Kidney (tissue), 14 donors: ENCODE measurements around the gene CHSY3. TPM values are rescaled to one million over a fixed set of nuclear protein-coding genes. Genes with fewer than 3 reads are reported as not detected.
A peak's percentile ranks its signal among the peaks of the same experiment; 100 is the strongest.

Experiments
- DNase-seq, 5 donors: peaks; one replicate each; pipeline ENCODE4 v3.0.0-alpha.2; 2013 to 2020
- FAIRE-seq: peaks from 2 replicates; lab custom pipeline; 2012; peaks lifted over from hg19 to GRCh38; lab: Jason Lieb, UNC
- H3K27ac ChIP-seq, 2 donors: one replicate each; pipeline ENCODE4 v1.7.0; 2013; ENCODE audit warnings: low read depth in 2 of 2, low read length in 2 of 2, inconsistent platforms in 1 of 2
- H3K27me3 ChIP-seq: one replicate; pipeline ENCODE4 v1.7.1; 2013; ENCODE audit warnings: low read length, inconsistent platforms; ENCODE audit not compliant: control insufficient read depth, insufficient read depth
- H3K36me3 ChIP-seq, 3 donors: one replicate each; pipeline versions ENCODE4 v1.7.0 to v1.7.1; 2013; ENCODE audit warnings: low read length in 3 of 3, control low read depth in 1 of 3, inconsistent platforms in 1 of 3; ENCODE audit not compliant: insufficient read depth in 3 of 3, control insufficient read depth in 2 of 3
- H3K4me1 ChIP-seq, 3 donors: one replicate each; pipeline versions ENCODE4 v1.7.0 to v1.7.1; 2013; ENCODE audit warnings: low read length in 3 of 3, inconsistent platforms in 1 of 3, low read depth in 1 of 3; ENCODE audit not compliant: control insufficient read depth in 2 of 3, insufficient read depth in 2 of 3
- H3K4me3 ChIP-seq, 3 donors: one replicate each; pipeline versions ENCODE4 v1.7.0 to v1.8.1; 2013; ENCODE audit warnings: low read length in 3 of 3, control low read depth in 1 of 3, inconsistent platforms in 1 of 3
- H3K9ac ChIP-seq, 3 donors: one replicate each; pipeline versions ENCODE4 v1.7.0 to v1.7.1; 2013; ENCODE audit warnings: low read length in 3 of 3, control low read depth in 1 of 3, inconsistent platforms in 1 of 3
- H3K9me3 ChIP-seq, 3 donors: one replicate each; pipeline versions ENCODE4 v1.7.0 to v1.7.1; 2013; ENCODE audit warnings: low read length in 3 of 3, control low read depth in 1 of 3, inconsistent platforms in 1 of 3; ENCODE audit not compliant: control insufficient read depth in 2 of 3, insufficient read depth in 1 of 3
- CTCF ChIP-seq: IDR thresholded peaks from 3 replicates; pipeline ENCODE4 v1.5.1; 2012; ENCODE audit warnings: mild to moderate bottlenecking, moderate library complexity, borderline replicate concordance; ENCODE audit not compliant: insufficient read depth; ENCODE audit errors: extremely low read depth
- intact Hi-C: fragments of 100-400 bp; cut with DNase I; formaldehyde crosslinking; loops from one replicate; pipeline ENCODE4 v1.11.1; 2022
- polyA plus RNA-seq: library from polyadenylated mRNA; stranded (reverse); fragments of 350-450 nt; fragmentation: Illumina TruSeq; extraction: RNeasy Lipid Tissue Mini Kit (QIAGEN cat#74804); gene quantifications from one replicate; pipeline ENCODE4 v1.2.3, GENCODE V29; 2014; ENCODE audit warnings: low read depth, low replicate concordance; ENCODE audit not compliant: insufficient read depth
- total RNA-seq: library from RNA; stranded (reverse); fragmentation: NEBNext Ultra II Directional; extraction: Animal tissue kit (Norgen Biotek cat#: 25700); gene quantifications from one replicate; pipeline ENCODE4 v1.2.1, GENCODE V29; 2021
- donor health status: control.
- donor health status: control.
- donor health status: control.
- donor health status: control.
- donor health status: control.
- donor health status: DM: yes; HTN: yes; CAD: no.
- donor health status: Normal renal cell carcinoma (clear cell type).

CHSY3 gene
- total and polyA plus RNA-seq, 2 donors from 2014 or later: 0.13 to 3.0 TPM

DNA sequence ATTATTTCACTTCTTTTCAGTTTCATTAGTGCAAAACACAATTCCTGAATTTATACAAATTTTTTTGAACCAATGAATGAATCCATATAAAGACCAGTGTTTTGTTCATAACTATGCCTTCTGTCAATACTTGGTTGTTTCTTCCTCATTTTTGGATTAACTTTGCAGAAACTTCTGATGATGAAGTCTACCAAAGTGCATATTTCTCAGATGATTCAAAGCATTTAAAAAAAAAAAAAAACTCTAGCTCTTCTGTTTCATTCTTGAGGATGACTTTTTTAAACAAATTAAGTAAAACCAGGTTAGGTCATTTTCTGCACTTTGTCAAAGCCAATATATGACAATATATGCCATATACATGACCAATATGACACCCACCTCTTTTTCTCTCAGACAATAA is 92.6 kb downstream of the CHSY3 start:
- DNase-seq (no peak), FAIRE-seq (no peak)
- Histone ChIP-seq H3K9me3 (no peaks in the 10 kb centered on the region), H3K4me3 (no peak overlapping the region), H3K9ac (no peak overlapping the region), H3K4me1 (no peaks in the 10 kb centered on the region), H3K27ac (no peak overlapping the region), H3K27me3 (no peaks in the 10 kb centered on the region), H3K36me3 (no peaks in the 10 kb centered on the region)
- no peak for TF ChIP-seq CTCF
- intact Hi-C loops: no loop called here

DNA sequence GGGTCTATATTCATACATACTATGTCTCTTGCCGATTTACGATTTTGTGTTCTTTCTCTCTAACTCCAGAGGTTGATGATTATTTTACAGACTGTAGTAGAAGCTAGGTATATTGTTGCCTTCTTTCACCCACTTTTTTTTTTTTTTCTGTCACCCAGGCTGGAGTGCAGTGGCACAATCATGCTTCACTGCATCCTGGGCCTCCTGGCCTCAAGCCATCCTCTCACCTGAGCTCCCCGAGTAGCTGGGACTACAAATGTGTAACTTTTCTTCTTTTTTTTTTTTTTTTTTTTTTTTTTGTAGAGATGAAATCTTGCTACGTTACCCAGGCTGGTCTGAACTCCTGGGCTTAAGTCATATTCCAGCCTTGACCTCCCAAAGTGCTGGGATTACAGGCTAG is 96.2 kb downstream of the CHSY3 start:
- intact Hi-C loops: no loop called here
- no peak overlapping the region for H3K27ac ChIP-seq
- no peaks in the 10 kb centered on the region for H3K36me3 ChIP-seq
- no peaks in the 10 kb centered on the region for H3K27me3 ChIP-seq
- FAIRE-seq (no peak), DNase-seq (peak in 2 of 5 donors; percentile 12 to 27)
- H3K4me1 ChIP-seq: no peaks in the 10 kb centered on the region
- H3K9me3 ChIP-seq: no peaks in the 10 kb centered on the region
- TF ChIP-seq CTCF: no peak
- H3K9ac ChIP-seq: no peak overlapping the region
- H3K4me3 ChIP-seq: no peak overlapping the region

GRCh38 chr5:130002183-130002582 is 97.9 kb downstream of the CHSY3 start:
- no peak overlapping the region for H3K27ac ChIP-seq
- FAIRE-seq: no peak
- intact Hi-C loops: no loop called here

More at GRCh38 chr5:130002183-130002582, 97.9 kb downstream of the CHSY3 start:
- DNase-seq: no peak
- no peaks in the 10 kb centered on the region for H3K36me3 ChIP-seq
- H3K9ac ChIP-seq: no peak overlapping the region
- no peak overlapping the region for H3K4me3 ChIP-seq
- no peak for TF ChIP-seq CTCF
- no peaks in the 10 kb centered on the region for H3K27me3 ChIP-seq
- H3K4me1 ChIP-seq: no peaks in the 10 kb centered on the region
- H3K9me3 ChIP-seq: no peaks in the 10 kb centered on the region
